Tibial nerve (tissue), 4 donors: ENCODE results near the gene SLC38A1. TPM values are rescaled to one million over a fixed set of nuclear protein-coding genes. Genes with fewer than 3 reads are reported as not detected.

ENCODE experiments used
- DNase-seq, 2 donors: peaks; one replicate each; pipeline ENCODE4 v3.0.0-alpha.2; 2019; ENCODE audit warnings: low spot score in 2 of 2
- H3K27ac ChIP-seq, 4 donors: fragments of 200-600 bp; sonication (generic) in 3 of 4; one replicate each; pipeline ENCODE4 v1.5.1; 2017 to 2019; ENCODE audit warnings: mild to moderate bottlenecking in 1 of 4
- H3K27me3 ChIP-seq, 2 donors: fragments of 200-600 bp; sonication (generic) in 1 of 2; one replicate each; pipeline versions ENCODE4 v1.5.1 to v1.6.0; 2017 to 2019
- H3K36me3 ChIP-seq, 3 donors: fragments of 200-600 bp; sonication (generic); one replicate each; pipeline ENCODE4 v1.5.1; 2018 to 2019
- H3K4me1 ChIP-seq, 4 donors: fragments of 200-600 bp; sonication (generic) in 3 of 4; one replicate each; pipeline ENCODE4 v1.5.1; 2017 to 2019
- H3K4me3 ChIP-seq, 4 donors: fragments of 200-600 bp; sonication (generic) in 3 of 4; one replicate each; pipeline ENCODE4 v1.5.1; 2017 to 2019; ENCODE audit warnings: mild to moderate bottlenecking in 1 of 4, moderate library complexity in 1 of 4
- H3K9me3 ChIP-seq, 4 donors: fragments of 200-600 bp; sonication (generic) in 3 of 4; one replicate each; pipeline ENCODE4 v1.5.1; 2017 to 2019
- CTCF ChIP-seq, 5 experiments: fragments of 200-600 bp in 3 of 5; fragments of 450-650 bp in 2 of 5; sonication (generic) in 3 of 5; IDR thresholded peaks; one replicate each; pipeline ENCODE4 v1.5.1; 2016 to 2019; ENCODE audit warnings: antibody characterized with exemption in 5 of 5, mild to moderate bottlenecking in 3 of 5, moderate library complexity in 2 of 5
- EP300 ChIP-seq, 2 donors: sonication (generic); formaldehyde crosslinking; IDR thresholded peaks; one replicate each; pipeline ENCODE4 v1.6.1; 2017; ENCODE audit warnings: antibody characterized with exemption in 2 of 2, mild to moderate bottlenecking in 1 of 2
- POLR2A ChIP-seq, 2 donors: fragments of 450-650 bp; IDR thresholded peaks; one replicate each; pipeline ENCODE4 v1.6.1; 2017; ENCODE audit warnings: antibody characterized with exemption in 2 of 2, mild to moderate bottlenecking in 2 of 2, moderate library complexity in 2 of 2
- WGBS, 2 donors: methylation state at CpG; one replicate each; pipeline ENCODE4 v1.1.5; 2018; 5-methylcytosine and 5-hydroxymethylcytosine counted together
- total RNA-seq, 4 donors: library from RNA; depleted of rRNA; stranded (reverse); fragments of >200 nt; gene quantifications; one replicate each; pipeline ENCODE4 v1.1.0, GENCODE V29; 2016

Gene SLC38A1
- total RNA-seq, 4 donors from 2014 or later: 7.0 to 11.8 (median 9.5) TPM

- 92 to 97% methylated on average over 2 of the region's 2 CpGs for WGBS, 2 donors
- Histone ChIP-seq H3K27me3 (no peaks in the 10 kb centered on the region), H3K4me3 (no peak overlapping the region), H3K36me3 (no peaks in the 10 kb centered on the region), H3K27ac (peak overlapping the region in 2 of 4 donors; percentile 53 to 63), H3K9me3 (no peaks in the 10 kb centered on the region), H3K4me1 (peaks cover 0 to 54% (median 17%) of the 10 kb centered on the region in 4 donors)
- DNase-seq: no peak
- TF ChIP-seq CTCF (IDR thresholded peaks at IDR 0.05) (no peak), EP300 (IDR thresholded peaks at IDR 0.05) (no peak), POLR2A (IDR thresholded peaks at IDR 0.05) (no peak)
Observed at GRCh38 chr12:46219132-46219876, 49.5 kb downstream of the SLC38A1 start.

- Histone ChIP-seq H3K27me3 (no peaks in the 10 kb centered on the region), H3K4me1 (peaks cover 0 to 54% (median 16%) of the 10 kb centered on the region in 4 donors), H3K4me3 (no peak overlapping the region), H3K9me3 (no peaks in the 10 kb centered on the region), H3K27ac (peak overlapping the region in 1 of 4 donors; percentile 63), H3K36me3 (no peaks in the 10 kb centered on the region)
- TF ChIP-seq POLR2A (IDR thresholded peaks at IDR 0.05) (no peak), EP300 (IDR thresholded peaks at IDR 0.05) (no peak), CTCF (IDR thresholded peaks at IDR 0.05) (no peak)
- 79 to 80% methylated on average over 10 of the region's 10 CpGs for WGBS, 2 donors
- no peak for DNase-seq
Observed at GRCh38 chr12:46218322-46219095, 50.3 kb downstream of the SLC38A1 start.

GRCh38 chr12:46217541-46218321 is 51.1 kb downstream of the SLC38A1 start:
- Histone ChIP-seq H3K36me3 (no peaks in the 10 kb centered on the region), H3K4me3 (no peak overlapping the region), H3K27me3 (no peaks in the 10 kb centered on the region), H3K4me1 (peaks cover 0 to 54% (median 16%) of the 10 kb centered on the region in 4 donors), H3K27ac (peak overlapping the region in 1 of 4 donors; percentile 63), H3K9me3 (no peaks in the 10 kb centered on the region)
- TF ChIP-seq CTCF (IDR thresholded peaks at IDR 0.05) (no peak), EP300 (IDR thresholded peaks at IDR 0.05) (peak in 1 of 2 donors; percentile 62)
- DNase-seq: peak in 1 of 2 donors; percentile 58
- WGBS, 2 donors: 64 to 66% methylated on average over 6 of the region's 6 CpGs

GRCh38 chr12:46214668-46215436 is 54.0 kb downstream of the SLC38A1 start:
- no peak for TF ChIP-seq POLR2A (IDR thresholded peaks at IDR 0.05)
- no peak for TF ChIP-seq CTCF (IDR thresholded peaks at IDR 0.05)
- no peak for TF ChIP-seq EP300 (IDR thresholded peaks at IDR 0.05)
- H3K4me3 ChIP-seq: no peak overlapping the region
- peaks cover 0 to 38% (median 3%) of the 10 kb centered on the region in 4 donors for H3K4me1 ChIP-seq
- H3K36me3 ChIP-seq: no peaks in the 10 kb centered on the region
- peak overlapping the region in 1 of 4 donors; percentile 74 for H3K27ac ChIP-seq
- WGBS, 2 donors: 70 to 78% methylated on average over 7 of the region's 7 CpGs
- no peaks in the 10 kb centered on the region for H3K9me3 ChIP-seq
- no peak for DNase-seq
- H3K27me3 ChIP-seq: no peaks in the 10 kb centered on the region
